ENCODE results near the gene KRT75. TPM values are rescaled to one million over a fixed set of nuclear protein-coding genes. Genes with fewer than 3 reads are reported as not detected.

KRT75 gene
- total RNA-seq, 1 experiment from 2014 or later, result not detected

DNA sequence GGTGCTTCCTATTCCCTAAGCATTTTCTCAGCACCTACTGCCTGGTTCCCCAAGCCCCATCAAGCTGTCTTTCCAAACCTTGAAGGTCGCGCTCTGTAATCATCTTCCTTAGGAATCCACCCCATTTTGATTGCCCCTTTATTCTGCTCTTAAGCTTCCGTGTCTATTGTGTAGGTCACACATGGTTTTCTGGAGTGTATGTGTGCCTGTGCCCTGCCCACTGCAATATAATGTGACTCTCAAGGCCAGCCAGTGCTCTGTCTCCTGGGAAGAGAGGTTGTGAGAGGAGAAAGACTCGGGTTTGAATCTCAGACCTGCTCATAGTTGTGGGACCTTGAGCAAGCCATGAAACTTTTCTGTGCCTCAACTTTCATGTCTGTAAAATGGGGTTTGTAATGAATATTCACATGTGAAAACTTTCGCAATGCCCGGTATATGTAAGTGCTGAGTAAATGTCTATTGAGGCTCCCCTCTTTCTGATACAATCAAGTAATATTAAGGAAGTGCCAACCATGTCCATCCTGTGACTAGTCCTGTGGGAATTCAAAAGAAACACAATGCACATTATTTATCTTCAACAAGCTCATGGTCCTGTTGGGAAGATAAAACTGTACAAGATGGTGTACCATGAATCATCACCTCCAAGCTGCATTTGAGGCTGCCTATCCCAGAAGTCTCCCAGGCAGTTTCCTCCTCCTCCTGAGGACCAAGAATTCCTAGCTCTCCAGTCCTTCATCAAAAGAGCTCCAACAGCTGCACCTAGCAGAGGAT lies 774 bp upstream of the KRT75 start:
- TF ChIP-seq, protein P1, sequence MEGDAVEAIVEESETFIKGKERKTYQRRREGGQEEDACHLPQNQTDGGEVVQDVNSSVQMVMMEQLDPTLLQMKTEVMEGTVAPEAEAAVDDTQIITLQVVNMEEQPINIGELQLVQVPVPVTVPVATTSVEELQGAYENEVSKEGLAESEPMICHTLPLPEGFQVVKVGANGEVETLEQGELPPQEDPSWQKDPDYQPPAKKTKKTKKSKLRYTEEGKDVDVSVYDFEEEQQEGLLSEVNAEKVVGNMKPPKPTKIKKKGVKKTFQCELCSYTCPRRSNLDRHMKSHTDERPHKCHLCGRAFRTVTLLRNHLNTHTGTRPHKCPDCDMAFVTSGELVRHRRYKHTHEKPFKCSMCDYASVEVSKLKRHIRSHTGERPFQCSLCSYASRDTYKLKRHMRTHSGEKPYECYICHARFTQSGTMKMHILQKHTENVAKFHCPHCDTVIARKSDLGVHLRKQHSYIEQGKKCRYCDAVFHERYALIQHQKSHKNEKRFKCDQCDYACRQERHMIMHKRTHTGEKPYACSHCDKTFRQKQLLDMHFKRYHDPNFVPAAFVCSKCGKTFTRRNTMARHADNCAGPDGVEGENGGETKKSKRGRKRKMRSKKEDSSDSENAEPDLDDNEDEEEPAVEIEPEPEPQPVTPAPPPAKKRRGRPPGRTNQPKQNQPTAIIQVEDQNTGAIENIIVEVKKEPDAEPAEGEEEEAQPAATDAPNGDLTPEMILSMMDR (conservative IDR thresholded peaks at IDR 0.05), result no peak
- no peak overlapping the region for H3T11ph ChIP-seq (ENCODE audit: low read length)
- Mint-ChIP-seq H3K27ac (no peak overlapping the region), H3K4me3 (no peak overlapping the region), H3K4me1 (peaks cover 0 to 9% of the 10 kb centered on the region in 2 experiments; a peak in 3 of 4 replicates), H3K36me3 (ENCODE audit: insufficient read depth in 1 of 3, low read depth in 3 of 3) (no peaks in the 10 kb centered on the region), H3K27me3 (ENCODE audit: low read depth) (peaks cover 30% of the 10 kb centered on the region), H3K9me3 (no peaks in the 10 kb centered on the region)
- H3K4me2 ChIP-seq (ENCODE audit: insufficient read depth, insufficient read length, low read length), result no peak overlapping the region
- H2BK20ac ChIP-seq (ENCODE audit: low read depth, low read length, poor library complexity, severe bottlenecking), result no peak overlapping the region
- H3K9ac ChIP-seq (ENCODE audit: extremely low read depth, insufficient read length, low read length), result no peak overlapping the region
- no peak overlapping the region for H2BK120ac ChIP-seq (ENCODE audit: low read depth, low read length, poor library complexity, severe bottlenecking)
- no peak overlapping the region for H2BK12ac ChIP-seq (ENCODE audit: insufficient read length, low read depth, low read length)
- no peak overlapping the region for H4K8ac ChIP-seq (replicated peaks; ENCODE audit: insufficient read length, low read depth, low read length)
- H3K14ac ChIP-seq (ENCODE audit: insufficient read depth, low read length), result no peak overlapping the region
- peak; percentile 12 for DNase-seq
- H4K5ac ChIP-seq (ENCODE audit: insufficient read length, low read depth, low read length), result no peak overlapping the region
- H2BK5ac ChIP-seq (ENCODE audit: insufficient read length, low read length), result no peak overlapping the region
- no CpG with 5 or more reads among the region's 6 CpGs for WGBS (ENCODE audit: extremely low coverage, insufficient read length, low lambda C conversion rate)
- no peaks in the 10 kb centered on the region for H3K27me3 ChIP-seq (ENCODE audit: insufficient read depth, low read length)
- H2AK5ac ChIP-seq (ENCODE audit: insufficient read length, low read length), result no peak overlapping the region
- no peak overlapping the region for H3K27ac ChIP-seq (ENCODE audit: insufficient read length, low read depth, low read length)
- H3K4me1 ChIP-seq (ENCODE audit: insufficient read depth, low read length), result no peaks in the 10 kb centered on the region
- no peaks in the 10 kb centered on the region for H3K79me2 ChIP-seq (ENCODE audit: insufficient read depth, low read length)
- no peaks in the 10 kb centered on the region for H4K20me1 ChIP-seq (ENCODE audit: control insufficient read depth, insufficient read depth, insufficient read length)
- H3K23ac ChIP-seq (ENCODE audit: insufficient read length, low read depth, low read length), result no peak overlapping the region
- H3K56ac ChIP-seq (ENCODE audit: insufficient read length, low read depth, low read length), result no peak overlapping the region
- no peak overlapping the region for H3K18ac ChIP-seq (ENCODE audit: insufficient read length, low read depth, low read length)
- no peak overlapping the region for H3K4ac ChIP-seq (ENCODE audit: low read depth, low read length)
- no peaks in the 10 kb centered on the region for H3K23me2 ChIP-seq (ENCODE audit: insufficient read length, low read depth, low read length, poor library complexity, severe bottlenecking)
- H3K9me3 ChIP-seq (ENCODE audit: control insufficient read depth, low read depth, low read length), result no peaks in the 10 kb centered on the region
- no peak overlapping the region for H2AFZ ChIP-seq (ENCODE audit: low read length)
- no peak overlapping the region for H4K91ac ChIP-seq (ENCODE audit: insufficient read length, low read depth, low read length)
- no peak overlapping the region for H2BK15ac ChIP-seq (ENCODE audit: low read depth, low read length)
- no peaks in the 10 kb centered on the region for H3K79me1 ChIP-seq (ENCODE audit: insufficient read depth, low read depth, low read length, poor library complexity, severe bottlenecking)
